Left forelimb (tissue), 1 donor: ENCODE results near the gene KCNJ16.

ENCODE experiments used
- DNase-seq: peaks from one replicate; pipeline ENCODE4 v3.0.0-alpha.2; 2018; ENCODE audit warnings: low spot score

Gene KCNJ16

GRCh38 chr17:70171159-70171558 lies 96.1 kb downstream of the KCNJ16 start:
- DNase-seq, result no peak

- DNase-seq, result no peak
Observed at GRCh38 chr17:70172449-70172848, 97.4 kb downstream of the KCNJ16 start.

- DNase-seq, result no peak
Observed at GRCh38 chr17:70172923-70173322, 97.9 kb downstream of the KCNJ16 start.

- no peak for DNase-seq
Observed at GRCh38 chr17:70173681-70174080, 98.7 kb downstream of the KCNJ16 start.

- no peak for DNase-seq
Observed at GRCh38 chr17:70181376-70181775, 106.4 kb downstream of the KCNJ16 start.

GRCh38 chr17:70181866-70182265 lies 106.8 kb downstream of the KCNJ16 start:
- DNase-seq, result no peak

- no peak for DNase-seq
Observed at GRCh38 chr17:70183508-70183907, 108.5 kb downstream of the KCNJ16 start.

GRCh38 chr17:70184207-70184606 lies 109.2 kb downstream of the KCNJ16 start:
- DNase-seq, result no peak

GRCh38 chr17:70184770-70185169 lies 109.7 kb downstream of the KCNJ16 start:
- DNase-seq, result no peak
